ENCODE measurements around the gene C2orf68. TPM values are rescaled to one million over a fixed set of nuclear protein-coding genes. Genes with fewer than 3 reads are reported as not detected.

The C2orf68 gene
- total and polyA plus RNA-seq, 2 of the 8 experiments (the other 6 are each of a cell fraction or from before 2014, with no cell fraction given) = 46.3 to 49.4 TPM

- no peak overlapping the region for H3K4me3 ChIP-seq (ENCODE audit: extremely low read depth in 1 of 4, insufficient read depth in 2 of 4, low read depth in 3 of 4, low read length in 4 of 4)
- no peak overlapping the region for H2BK12ac ChIP-seq (ENCODE audit: low read depth, low read length)
- no peak overlapping the region for H3K23ac ChIP-seq (ENCODE audit: insufficient read length)
- no peak overlapping the region for H4K5ac ChIP-seq (ENCODE audit: insufficient read length, low read depth, low read length)
- H3K27ac ChIP-seq (ENCODE audit: low read depth, low read length) = no peak overlapping the region
- ChIA-PET CTCF (ENCODE audit: partially characterized antibody) (no interaction called here), POLR2A (ENCODE audit: partially characterized antibody) (interaction anchor here (0.7 to 7.9 kb wide), 6 partner anchors 12 to 67 kb away, joined by 3 to 68 read pairs (median 12); partner anchors contain the start of genes MAT2A and RNF181)
- H3K4me1 ChIP-seq (replicated peaks in 1 of 4; ENCODE audit: control insufficient read depth in 3 of 4, insufficient read depth in 4 of 4, low read length in 3 of 4) = no peaks in the 10 kb centered on the region; a peak in 3 of 7 replicates
- no peak overlapping the region for H3K4ac ChIP-seq (replicated peaks; ENCODE audit: insufficient read length, low read depth, low read length)
- H2AFZ ChIP-seq (ENCODE audit: low read length) = no peak overlapping the region
- no peak overlapping the region for H3K4me2 ChIP-seq (ENCODE audit: insufficient read depth in 1 of 2, low read depth in 2 of 2, low read length in 2 of 2)
- no peaks in the 10 kb centered on the region for H3K27me3 ChIP-seq (replicated peaks in 1 of 4; ENCODE audit: control insufficient read depth in 3 of 4, extremely low read depth in 1 of 4, insufficient read depth in 3 of 4, low read length in 3 of 4)
- no peaks in the 10 kb centered on the region for H3K9me3 ChIP-seq (ENCODE audit: insufficient read depth in 2 of 2, low read depth in 1 of 2, low read length in 1 of 2)
- H2BK20ac ChIP-seq (ENCODE audit: low read length) = no peak overlapping the region
- peaks cover 0 to 13% of the 10 kb centered on the region in 2 experiments for H4K20me1 ChIP-seq (replicated peaks in 1 of 2; ENCODE audit: control insufficient read depth in 1 of 2, insufficient read depth in 2 of 2, low read length in 2 of 2)
- H4K91ac ChIP-seq (replicated peaks; ENCODE audit: insufficient read length, low read length) = no peak overlapping the region
- H3K18ac ChIP-seq (ENCODE audit: extremely low read depth, low read length) = no peak overlapping the region
- no peak overlapping the region for H2BK5ac ChIP-seq (ENCODE audit: low read depth, low read length)
- no peak overlapping the region for H3K56ac ChIP-seq (replicated peaks; ENCODE audit: insufficient read length, low read depth, low read length)
- peak overlapping the region in 1 of 4 experiments; percentile 19; a peak in 1 of 7 replicates for H3K9ac ChIP-seq (replicated peaks in 1 of 4; ENCODE audit: extremely low read depth in 1 of 4, low read depth in 3 of 4, low read length in 3 of 4)
- H2AK5ac ChIP-seq (ENCODE audit: low read depth, low read length) = no peak overlapping the region
- peaks cover 0 to 17% of the 10 kb centered on the region in 2 experiments; a peak in 2 of 4 replicates for H3K79me2 ChIP-seq (ENCODE audit: control insufficient read depth in 1 of 2, insufficient read depth in 2 of 2, low read length in 2 of 2)
- peaks cover 6 to 19% (median 14%) of the 10 kb centered on the region in 4 experiments; a peak in 6 of 8 replicates for H3K36me3 ChIP-seq (ENCODE audit: control insufficient read depth in 2 of 4, insufficient read depth in 4 of 4, low read length in 3 of 4)
- DNase-seq (ENCODE audit: low read depth in 1 of 2, low spot score in 2 of 2) = no peak
- FAIRE-seq = no peak
- no peak overlapping the region for H2BK120ac ChIP-seq (replicated peaks; ENCODE audit: low read depth, low read length)
- H3K14ac ChIP-seq (ENCODE audit: insufficient read length) = no peak overlapping the region
- no peak overlapping the region for H2BK15ac ChIP-seq (ENCODE audit: low read length)
- H4K8ac ChIP-seq (ENCODE audit: extremely low read depth, insufficient read depth, low read length) = no peak overlapping the region
- H3K23me2 ChIP-seq (ENCODE audit: low read depth, low read length) = peaks cover 10% of the 10 kb centered on the region
- H3K79me1 ChIP-seq (ENCODE audit: low read depth, low read length) = peaks cover 4% of the 10 kb centered on the region
- 88% methylated on average over 9 of the region's 9 CpGs; no CpG with 5 or more reads in 1 of the 2 experiments for WGBS, 2 experiments (ENCODE audit: extremely low coverage in 1 of 2, insufficient coverage in 1 of 2, insufficient read length in 1 of 2, insufficient replicate concordance in 2 of 2, low coverage in 1 of 2, low lambda C conversion rate in 2 of 2, missing lambda C conversion rate in 1 of 2)
- TF ChIP-seq KDM1A (IDR thresholded peaks at IDR 0.05; ENCODE audit: borderline replicate concordance, low read length) (no peak), FOSL1 (IDR thresholded peaks at IDR 0.05; ENCODE audit: insufficient read depth, low read depth, low read length) (no peak), SP1 (IDR thresholded peaks at IDR 0.05; ENCODE audit: low read depth, low read length) (no peak), POLR2A (IDR thresholded peaks at IDR 0.05; ENCODE audit: control extremely low read depth in 1 of 2, low read depth in 2 of 2, low read length in 2 of 2) (no peak), RFX5 (IDR thresholded peaks at IDR 0.05; ENCODE audit: borderline replicate concordance, low read depth, low read length) (no peak), EZH2 (IDR thresholded peaks at IDR 0.05; ENCODE audit: low read depth, low read length, severe bottlenecking) (no peak), SAP30 (IDR thresholded peaks at IDR 0.05; ENCODE audit: insufficient read depth, insufficient replicate concordance, low read length) (no peak), TCF12 (IDR thresholded peaks at IDR 0.05; ENCODE audit: low read depth, low read length) (no peak), CBX8 (IDR thresholded peaks at IDR 0.05; ENCODE audit: borderline replicate concordance, low read depth, low read length) (no peak), RXRA (IDR thresholded peaks at IDR 0.05; ENCODE audit: insufficient read depth, low read depth, low read length) (no peak), CHD1 (IDR thresholded peaks at IDR 0.05; ENCODE audit: low read depth, low read length) (no peak), JUN (IDR thresholded peaks at IDR 0.05; ENCODE audit: low read depth, low read length) (no peak)
Observed at GRCh38 chr2:85607268-85608215, 4.3 kb downstream of the C2orf68 start.
